Measurements from ENCODE around the gene MSX1.

Gene MSX1

GRCh38 chr4:4824232-4824631 lies 35.2 kb upstream of the MSX1 start:
- no peaks in the 10 kb centered on the region for H3K4me1 ChIP-seq (ENCODE audit: control insufficient read depth in 1 of 2, insufficient read depth in 1 of 2, low read depth in 1 of 2, low read length in 1 of 2)

GRCh38 chr4:4825431-4825830 lies 34.0 kb upstream of the MSX1 start:
- Histone ChIP-seq H3K36me3 (no peaks in the 10 kb centered on the region), H3K27ac (no peak overlapping the region), H3K27me3 (peaks cover 8% of the 10 kb centered on the region), H3K9me3 (no peaks in the 10 kb centered on the region), H3K4me3 (ENCODE audit: low read depth in 1 of 2, low read length in 1 of 2) (no peak overlapping the region), H3K4me1 (ENCODE audit: control insufficient read depth in 1 of 2, insufficient read depth in 1 of 2, low read depth in 1 of 2, low read length in 1 of 2) (no peaks in the 10 kb centered on the region)
- no peak for TF ChIP-seq CTCF (IDR thresholded peaks at IDR 0.05)

More at GRCh38 chr4:4824232-4824631, 35.2 kb upstream of the MSX1 start:
- TF ChIP-seq CTCF (IDR thresholded peaks at IDR 0.05): no peak
- no peaks in the 10 kb centered on the region for H3K9me3 ChIP-seq
- H3K36me3 ChIP-seq: no peaks in the 10 kb centered on the region
- H3K27me3 ChIP-seq: peaks cover 4% of the 10 kb centered on the region
- no peak overlapping the region for H3K27ac ChIP-seq
- H3K4me3 ChIP-seq (ENCODE audit: low read depth in 1 of 2, low read length in 1 of 2): no peak overlapping the region

- Histone ChIP-seq H3K4me3 (ENCODE audit: low read depth in 1 of 2, low read length in 1 of 2) (no peak overlapping the region), H3K36me3 (no peaks in the 10 kb centered on the region), H3K27ac (no peak overlapping the region), H3K27me3 (peaks cover 22% of the 10 kb centered on the region), H3K4me1 (ENCODE audit: control insufficient read depth in 1 of 2, insufficient read depth in 1 of 2, low read depth in 1 of 2, low read length in 1 of 2) (no peaks in the 10 kb centered on the region), H3K9me3 (no peaks in the 10 kb centered on the region)
- no peak for TF ChIP-seq CTCF (IDR thresholded peaks at IDR 0.05)
These were observed 29.6 kb upstream of the MSX1 start for GRCh38 chr4:4829837-4830236.

GRCh38 chr4:4831266-4831665 lies 28.2 kb upstream of the MSX1 start:
- TF ChIP-seq CTCF (IDR thresholded peaks at IDR 0.05): no peak
- Histone ChIP-seq H3K27me3 (peaks cover 22% of the 10 kb centered on the region), H3K36me3 (no peaks in the 10 kb centered on the region)

GRCh38 chr4:4831825-4832224 lies 27.6 kb upstream of the MSX1 start:
- Histone ChIP-seq H3K27me3 (peaks cover 22% of the 10 kb centered on the region), H3K27ac (no peak overlapping the region), H3K9me3 (no peaks in the 10 kb centered on the region), H3K4me1 (ENCODE audit: control insufficient read depth in 1 of 2, insufficient read depth in 1 of 2, low read depth in 1 of 2, low read length in 1 of 2) (no peaks in the 10 kb centered on the region), H3K4me3 (ENCODE audit: low read depth in 1 of 2, low read length in 1 of 2) (no peak overlapping the region), H3K36me3 (no peaks in the 10 kb centered on the region)
- TF ChIP-seq CTCF (IDR thresholded peaks at IDR 0.05): no peak

More at GRCh38 chr4:4831266-4831665, 28.2 kb upstream of the MSX1 start:
- Histone ChIP-seq H3K27ac (no peak overlapping the region), H3K4me3 (ENCODE audit: low read depth in 1 of 2, low read length in 1 of 2) (no peak overlapping the region), H3K9me3 (no peaks in the 10 kb centered on the region), H3K4me1 (ENCODE audit: control insufficient read depth in 1 of 2, insufficient read depth in 1 of 2, low read depth in 1 of 2, low read length in 1 of 2) (no peaks in the 10 kb centered on the region)

GRCh38 chr4:4836044-4836443 lies 23.4 kb upstream of the MSX1 start:
- TF ChIP-seq CTCF (IDR thresholded peaks at IDR 0.05): no peak
- Histone ChIP-seq H3K4me1 (ENCODE audit: control insufficient read depth in 1 of 2, insufficient read depth in 1 of 2, low read depth in 1 of 2, low read length in 1 of 2) (no peaks in the 10 kb centered on the region), H3K36me3 (no peaks in the 10 kb centered on the region), H3K27ac (no peak overlapping the region), H3K4me3 (ENCODE audit: low read depth in 1 of 2, low read length in 1 of 2) (no peak overlapping the region), H3K9me3 (no peaks in the 10 kb centered on the region), H3K27me3 (peaks cover 45% of the 10 kb centered on the region)

Data from neutrophil (primary cell).